CD4-positive, CD25-positive, alpha-beta regulatory T cell (primary cell): ENCODE measurements around the gene SEPTIN8. TPM values are rescaled to one million over a fixed set of nuclear protein-coding genes. Genes with fewer than 3 reads are reported as not detected.
A peak's percentile ranks its signal among the peaks of the same experiment; 100 is the strongest.

ENCODE experiments used
- ATAC-seq, 2 donors: fragments of 150-1000 bp; cut with Tn5 transposase; one replicate each; pipeline ENCODE4 v1.10.0; 2021; ENCODE audit warnings: low read depth in 2 of 2, moderate number of reproducible peaks in 2 of 2, moderate library complexity in 1 of 2
- DNase-seq, 3 donors: peaks; one replicate each; pipeline versions ENCODE4 v3.0.0 to v3.0.0-alpha.2; 2012 to 2022; ENCODE audit warnings: mixed read lengths in 1 of 3
- H3K27ac ChIP-seq: one replicate; pipeline ENCODE4 v1.7.0; 2013; ENCODE audit warnings: mild to moderate bottlenecking, low read length; ENCODE audit not compliant: insufficient read depth, poor library complexity, severe bottlenecking
- H3K27me3 ChIP-seq: one replicate; pipeline ENCODE4 v1.7.0; 2013; ENCODE audit warnings: low read length; ENCODE audit not compliant: control insufficient read depth, insufficient read depth
- H3K36me3 ChIP-seq: one replicate; pipeline ENCODE4 v1.7.0; 2013; ENCODE audit warnings: mild to moderate bottlenecking, low read length, moderate library complexity; ENCODE audit not compliant: control insufficient read depth, insufficient read depth
- H3K4me1 ChIP-seq: 2 replicates; pipeline ENCODE4 v1.7.0; 2013; ENCODE audit warnings: mild to moderate bottlenecking, low read length; ENCODE audit not compliant: insufficient read depth, control insufficient read depth, poor library complexity, severe bottlenecking
- H3K4me3 ChIP-seq: one replicate; pipeline ENCODE4 v1.7.0; 2013; ENCODE audit warnings: low read depth, mild to moderate bottlenecking, low read length, moderate library complexity
- H3K9me3 ChIP-seq, 2 experiments: 1 replicate in 1 of 2; 2 replicates in 1 of 2; pipeline ENCODE4 v1.7.0; 2013; ENCODE audit warnings: low read length in 2 of 2, mild to moderate bottlenecking in 1 of 2, moderate library complexity in 1 of 2; ENCODE audit not compliant: control insufficient read depth in 2 of 2
- H3K27ac Mint-ChIP-seq, 3 donors: one replicate each; pipeline ENCODE4 v1.8.0; 2020 to 2022; ENCODE audit warnings: mild to moderate bottlenecking in 3 of 3, mixed read lengths in 3 of 3, moderate library complexity in 2 of 3
- H3K27me3 Mint-ChIP-seq: one replicate; pipeline ENCODE4 v1.8.0; 2022; ENCODE audit warnings: mild to moderate bottlenecking, mixed read lengths
- H3K36me3 Mint-ChIP-seq: one replicate; pipeline ENCODE4 v1.8.0; 2020; ENCODE audit warnings: mixed read lengths
- H3K4me1 Mint-ChIP-seq, 4 donors: one replicate each; pipeline ENCODE4 v1.8.0; 2020 to 2022; ENCODE audit warnings: mixed read lengths in 4 of 4, mild to moderate bottlenecking in 1 of 4
- H3K4me3 Mint-ChIP-seq, 4 donors: one replicate each; pipeline ENCODE4 v1.8.0; 2020 to 2022; ENCODE audit warnings: mild to moderate bottlenecking in 4 of 4, mixed read lengths in 4 of 4, moderate library complexity in 3 of 4
- H3K9me3 Mint-ChIP-seq, 7 donors: one replicate each; pipeline ENCODE4 v1.8.0; 2020 to 2022; ENCODE audit warnings: mixed read lengths in 7 of 7, mild to moderate bottlenecking in 3 of 7, moderate library complexity in 2 of 7
- polyA plus RNA-seq, 4 donors: library from polyadenylated mRNA; unstranded; fragments of 300-500 nt; fragmentation: Illumina TruSeq; gene quantifications; one replicate each; pipeline ENCODE4 v1.2.3, GENCODE V29; 2021
- total RNA-seq: library from RNA; stranded (reverse); gene quantifications from one replicate; pipeline ENCODE4 v1.2.3, GENCODE V29; 2022

The SEPTIN8 gene
- total and polyA plus RNA-seq, 5 donors from 2014 or later, result 0.46 to 12.4 (median 1.2) TPM

GRCh38 chr5:132761321-132762240, 15.5 kb downstream of the SEPTIN8 start:
- H3K27ac ChIP-seq, result no peak overlapping the region
- Mint-ChIP-seq H3K4me1 (peaks cover 0 to 9% (median 1%) of the 10 kb centered on the region in 4 donors), H3K27me3 (no peaks in the 10 kb centered on the region), H3K36me3 (no peaks in the 10 kb centered on the region), H3K4me3 (no peak overlapping the region), H3K9me3 (no peaks in the 10 kb centered on the region), H3K27ac (no peak overlapping the region)
- ATAC-seq (no peak), DNase-seq (no peak)
- no peaks in the 10 kb centered on the region for H3K4me1 ChIP-seq
- H3K27me3 ChIP-seq, result no peaks in the 10 kb centered on the region
- no peaks in the 10 kb centered on the region for H3K36me3 ChIP-seq
- no peak overlapping the region for H3K4me3 ChIP-seq
- H3K9me3 ChIP-seq, result no peaks in the 10 kb centered on the region

- H3K9me3 Mint-ChIP-seq, result no peaks in the 10 kb centered on the region
- H3K27me3 ChIP-seq, result no peaks in the 10 kb centered on the region
- H3K27ac Mint-ChIP-seq, result peak overlapping the region; percentile 20 to 83 (median 43)
- H3K36me3 Mint-ChIP-seq, result no peaks in the 10 kb centered on the region
- no peaks in the 10 kb centered on the region for H3K36me3 ChIP-seq
- no peaks in the 10 kb centered on the region for H3K4me1 ChIP-seq
- no peak overlapping the region for H3K27ac ChIP-seq
- H3K4me3 ChIP-seq, result no peak overlapping the region
- no peak overlapping the region for H3K4me3 Mint-ChIP-seq
- ATAC-seq (no peak), DNase-seq (no peak)
- no peaks in the 10 kb centered on the region for H3K27me3 Mint-ChIP-seq
- no peaks in the 10 kb centered on the region for H3K9me3 ChIP-seq
- H3K4me1 Mint-ChIP-seq, result peaks cover 0 to 9% (median 1%) of the 10 kb centered on the region in 4 donors
Observed at GRCh38 chr5:132760601-132761317, 16.3 kb downstream of the SEPTIN8 start.

GRCh38 chr5:132760049-132760420, 17.0 kb downstream of the SEPTIN8 start:
- Mint-ChIP-seq H3K36me3 (peaks cover 6% of the 10 kb centered on the region), H3K4me1 (peaks cover 0 to 9% (median 1%) of the 10 kb centered on the region in 4 donors), H3K27ac (peak overlapping the region in 1 of 3 donors; percentile 20), H3K9me3 (peaks cover 0 to under 1% (median 0%) of the 10 kb centered on the region in 7 donors), H3K27me3 (no peaks in the 10 kb centered on the region), H3K4me3 (no peak overlapping the region)
- Histone ChIP-seq H3K27me3 (no peaks in the 10 kb centered on the region), H3K36me3 (no peaks in the 10 kb centered on the region), H3K4me1 (no peaks in the 10 kb centered on the region), H3K4me3 (no peak overlapping the region), H3K27ac (no peak overlapping the region), H3K9me3 (no peaks in the 10 kb centered on the region)
- DNase-seq (no peak), ATAC-seq (no peak)

GRCh38 chr5:132759114-132760048, 17.7 kb downstream of the SEPTIN8 start:
- no peaks in the 10 kb centered on the region for H3K4me1 ChIP-seq
- ATAC-seq (no peak), DNase-seq (no peak)
- no peaks in the 10 kb centered on the region for H3K36me3 ChIP-seq
- Mint-ChIP-seq H3K4me3 (no peak overlapping the region), H3K9me3 (peaks cover 0 to 1% (median 0%) of the 10 kb centered on the region in 7 donors), H3K36me3 (peaks cover 8% of the 10 kb centered on the region), H3K27me3 (no peaks in the 10 kb centered on the region), H3K4me1 (peaks cover 0 to 9% (median 1%) of the 10 kb centered on the region in 4 donors), H3K27ac (no peak overlapping the region)
- no peak overlapping the region for H3K27ac ChIP-seq
- H3K4me3 ChIP-seq, result no peak overlapping the region
- H3K27me3 ChIP-seq, result no peaks in the 10 kb centered on the region
- no peaks in the 10 kb centered on the region for H3K9me3 ChIP-seq

GRCh38 chr5:132758451-132758850, 18.6 kb downstream of the SEPTIN8 start:
- H3K4me3 ChIP-seq, result no peak overlapping the region
- no peaks in the 10 kb centered on the region for H3K9me3 ChIP-seq
- Mint-ChIP-seq H3K36me3 (peaks cover 10% of the 10 kb centered on the region), H3K27ac (no peak overlapping the region), H3K9me3 (peaks cover 0 to 1% (median 0%) of the 10 kb centered on the region in 7 donors), H3K4me3 (no peak overlapping the region), H3K4me1 (peaks cover 0 to 9% (median 2%) of the 10 kb centered on the region in 4 donors), H3K27me3 (no peaks in the 10 kb centered on the region)
- H3K27me3 ChIP-seq, result no peaks in the 10 kb centered on the region
- no peak overlapping the region for H3K27ac ChIP-seq
- H3K36me3 ChIP-seq, result no peaks in the 10 kb centered on the region
- ATAC-seq, result no peak
- H3K4me1 ChIP-seq, result no peaks in the 10 kb centered on the region
- no peak for DNase-seq

GRCh38 chr5:132756542-132756941, 20.5 kb downstream of the SEPTIN8 start:
- H3K36me3 ChIP-seq, result no peaks in the 10 kb centered on the region
- Mint-ChIP-seq H3K9me3 (peaks cover 0 to 1% (median 0%) of the 10 kb centered on the region in 7 donors), H3K27me3 (no peaks in the 10 kb centered on the region), H3K27ac (peak overlapping the region in 1 of 3 donors; percentile 29), H3K4me1 (peaks cover 4 to 9% (median 7%) of the 10 kb centered on the region in 4 donors), H3K4me3 (no peak overlapping the region), H3K36me3 (peaks cover 12% of the 10 kb centered on the region)
- no peak overlapping the region for H3K4me3 ChIP-seq
- no peak for DNase-seq
- no peaks in the 10 kb centered on the region for H3K4me1 ChIP-seq
- no peaks in the 10 kb centered on the region for H3K27me3 ChIP-seq
- ATAC-seq, result no peak
- no peaks in the 10 kb centered on the region for H3K9me3 ChIP-seq
- H3K27ac ChIP-seq, result no peak overlapping the region

- no peaks in the 10 kb centered on the region for H3K36me3 ChIP-seq
- no peak for DNase-seq
- H3K4me3 ChIP-seq, result no peak overlapping the region
- no peaks in the 10 kb centered on the region for H3K9me3 ChIP-seq
- H3K4me1 ChIP-seq, result no peaks in the 10 kb centered on the region
- peaks cover 0 to 1% (median 0%) of the 10 kb centered on the region in 7 donors for H3K9me3 Mint-ChIP-seq
- ATAC-seq, result no peak
- no peak overlapping the region for H3K4me3 Mint-ChIP-seq
- peak overlapping the region in 2 of 3 donors; percentile 16 to 85 for H3K27ac Mint-ChIP-seq
- H3K27me3 ChIP-seq, result no peaks in the 10 kb centered on the region
- no peaks in the 10 kb centered on the region for H3K27me3 Mint-ChIP-seq
- no peak overlapping the region for H3K27ac ChIP-seq
- peaks cover 15 to 20% (median 18%) of the 10 kb centered on the region in 4 donors for H3K4me1 Mint-ChIP-seq
- H3K36me3 Mint-ChIP-seq, result peaks cover 18% of the 10 kb centered on the region
Observed at GRCh38 chr5:132754947-132755346, 22.1 kb downstream of the SEPTIN8 start.
